Measurements from ENCODE around the gene MACIR. TPM values are rescaled to one million over a fixed set of nuclear protein-coding genes. Genes with fewer than 3 reads are reported as not detected.

Gene MACIR
- total and polyA plus RNA-seq, 4 donors, result 0.69 to 18.6 (median 0.83) TPM

DNA sequence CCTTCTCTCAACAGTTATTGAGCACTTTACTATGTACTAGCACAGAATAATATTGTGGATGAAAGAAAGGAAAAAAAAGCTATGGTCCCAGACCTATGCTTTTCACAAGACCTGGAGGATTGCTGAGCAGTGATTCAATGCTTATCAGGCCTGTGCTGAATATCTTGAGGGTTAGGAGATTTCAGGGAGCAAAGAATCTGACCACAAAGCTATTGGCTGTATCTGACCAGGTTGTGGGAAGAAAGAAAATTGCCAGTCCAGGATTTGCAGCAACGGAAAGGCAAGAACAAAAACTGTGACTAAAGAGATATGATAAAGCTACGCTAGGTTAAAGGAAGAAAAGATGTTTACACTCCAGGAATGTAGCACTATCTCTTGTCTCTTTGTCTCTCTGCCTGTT, 14.9 kb upstream of the MACIR start:
- Histone ChIP-seq H3K9ac (ENCODE audit: low read depth in 1 of 2, low read length in 2 of 2) (no peak overlapping the region), H3K27me3 (ENCODE audit: control insufficient read depth in 4 of 4, insufficient read depth in 4 of 4, low read length in 3 of 4) (peaks cover 0 to 5% (median 0%) of the 10 kb centered on the region in 4 donors), H3K27ac (ENCODE audit: low read depth in 1 of 2, low read length in 2 of 2) (no peak overlapping the region), H3K36me3 (ENCODE audit: control insufficient read depth in 4 of 4, insufficient read depth in 3 of 4, low read depth in 1 of 4, low read length in 3 of 4) (no peaks in the 10 kb centered on the region), H3K4me1 (ENCODE audit: control insufficient read depth in 4 of 4, insufficient read depth in 4 of 4, low read length in 3 of 4) (no peaks in the 10 kb centered on the region), H3K9me3 (ENCODE audit: control insufficient read depth in 4 of 4, low read length in 3 of 4) (peaks cover 0 to 11% (median 0%) of the 10 kb centered on the region in 4 donors), H3K4me3 (ENCODE audit: low read depth in 1 of 3, low read length in 3 of 3) (no peak overlapping the region)
- DNase-seq (ENCODE audit: low spot score), result no peak
- TF ChIP-seq RXRA (IDR thresholded peaks at IDR 0.05), result no peak
- WGBS, result 55% methylated on average over 2 of the region's 2 CpGs

GRCh38 chr5:103244398-103244797, 14.2 kb upstream of the MACIR start:
- H3K9me3 ChIP-seq (ENCODE audit: control insufficient read depth in 4 of 4, low read length in 3 of 4), result peaks cover 0 to 7% (median 0%) of the 10 kb centered on the region in 4 donors
- H3K9ac ChIP-seq (ENCODE audit: low read depth in 1 of 2, low read length in 2 of 2), result no peak overlapping the region
- H3K4me1 ChIP-seq (ENCODE audit: control insufficient read depth in 4 of 4, insufficient read depth in 4 of 4, low read length in 3 of 4), result no peaks in the 10 kb centered on the region
- peaks cover 0 to 5% (median 0%) of the 10 kb centered on the region in 4 donors for H3K27me3 ChIP-seq (ENCODE audit: control insufficient read depth in 4 of 4, insufficient read depth in 4 of 4, low read length in 3 of 4)
- DNase-seq (ENCODE audit: low spot score), result no peak
- H3K27ac ChIP-seq (ENCODE audit: low read depth in 1 of 2, low read length in 2 of 2), result no peak overlapping the region
- H3K4me3 ChIP-seq (ENCODE audit: low read depth in 1 of 3, low read length in 3 of 3), result no peak overlapping the region
- TF ChIP-seq ZBTB33 (IDR thresholded peaks at IDR 0.05) (no peak), JUND (IDR thresholded peaks at IDR 0.05) (no peak), HNF4G (IDR thresholded peaks at IDR 0.05) (no peak), ATF3 (IDR thresholded peaks at IDR 0.05) (no peak)
- H3K36me3 ChIP-seq (ENCODE audit: control insufficient read depth in 4 of 4, insufficient read depth in 3 of 4, low read depth in 1 of 4, low read length in 3 of 4), result no peaks in the 10 kb centered on the region

- no peaks in the 10 kb centered on the region for H3K4me1 ChIP-seq (ENCODE audit: control insufficient read depth in 4 of 4, insufficient read depth in 4 of 4, low read length in 3 of 4)
- no peak overlapping the region for H3K27ac ChIP-seq (ENCODE audit: low read depth in 1 of 2, low read length in 2 of 2)
- TF ChIP-seq JUND (IDR thresholded peaks at IDR 0.05) (no peak), CTCF (IDR thresholded peaks at IDR 0.05; ENCODE audit: low read depth, low read length, missing input control) (no peak), GABPA (IDR thresholded peaks at IDR 0.05 in 1 of 2, conservative IDR thresholded peaks at IDR 0.05 in 1 of 2) (no peak), EGR1 (IDR thresholded peaks at IDR 0.05; ENCODE audit: low read depth in 2 of 2) (no peak), RXRA (IDR thresholded peaks at IDR 0.05) (no peak), FOXA1 (IDR thresholded peaks at IDR 0.05) (no peak), REST (IDR thresholded peaks at IDR 0.05) (no peak), HNF4G (IDR thresholded peaks at IDR 0.05) (no peak), TAF1 (conservative IDR thresholded peaks at IDR 0.05) (no peak), RAD21 (IDR thresholded peaks at IDR 0.05) (no peak), ATF3 (IDR thresholded peaks at IDR 0.05) (no peak), ZBTB33 (IDR thresholded peaks at IDR 0.05) (no peak)
- TF ChIP-seq, protein P1, sequence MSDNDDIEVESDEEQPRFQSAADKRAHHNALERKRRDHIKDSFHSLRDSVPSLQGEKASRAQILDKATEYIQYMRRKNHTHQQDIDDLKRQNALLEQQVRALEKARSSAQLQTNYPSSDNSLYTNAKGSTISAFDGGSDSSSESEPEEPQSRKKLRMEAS (IDR thresholded peaks at IDR 0.05), result no peak
- peaks cover 0 to 5% (median 0%) of the 10 kb centered on the region in 4 donors for H3K27me3 ChIP-seq (ENCODE audit: control insufficient read depth in 4 of 4, insufficient read depth in 4 of 4, low read length in 3 of 4)
- no peak overlapping the region for H3K9ac ChIP-seq (ENCODE audit: low read depth in 1 of 2, low read length in 2 of 2)
- peaks cover 0 to 4% (median 0%) of the 10 kb centered on the region in 4 donors for H3K9me3 ChIP-seq (ENCODE audit: control insufficient read depth in 4 of 4, low read length in 3 of 4)
- no peaks in the 10 kb centered on the region for H3K36me3 ChIP-seq (ENCODE audit: control insufficient read depth in 4 of 4, insufficient read depth in 3 of 4, low read depth in 1 of 4, low read length in 3 of 4)
- 82% methylated on average over 4 of the region's 4 CpGs for WGBS
- H3K4me3 ChIP-seq (ENCODE audit: low read depth in 1 of 3, low read length in 3 of 3), result no peak overlapping the region
- DNase-seq (ENCODE audit: low spot score), result no peak
Measured at GRCh38 chr5:103245761-103246160, 12.8 kb upstream of the MACIR start.

Measured in liver (tissue), 9 donors.